DMS53 treated with DMSO at 0.1 percent for 48 hours (cell line): ENCODE data around the gene ZNF799.
"Not testable (repeated sequence)": the region's sequence is repeated elsewhere in the genome, so short reads cannot be mapped to it uniquely, and the experiment has no call there.

Experiments
- DNase-seq: peaks from one replicate; lab custom pipeline; 2025; ENCODE audit not compliant: unreplicated experiment; lab: John Stamatoyannopoulos, UW

The ZNF799 gene

GRCh38 chr19:12400633-12401502, at the start of gene ZNF799:
ZNF799 (minus strand) TSS chr19:12401271; CDS start chr19:12401070, 201 bp downstream.
- DNase-seq: peak; percentile 93

GRCh38 chr19:12450844-12451243, 49.8 kb upstream of the ZNF799 start:
- DNase-seq: no peak

- DNase-seq: no peak
Observed at GRCh38 chr19:12448808-12449207, 47.7 kb upstream of the ZNF799 start.

GRCh38 chr19:12440541-12441316, 39.7 kb upstream of the ZNF799 start, which contains the start of gene ZNF443:
ZNF443 (minus strand) TSS chr19:12441021; CDS start chr19:12440914, 107 bp downstream.
- peak; percentile 85 for DNase-seq

- DNase-seq: peak; percentile 0
Observed at GRCh38 chr19:12439686-12440540, 38.8 kb upstream of the ZNF799 start.

GRCh38 chr19:12430726-12431299, 29.7 kb upstream of the ZNF799 start:
- DNase-seq: not testable (repeated sequence)

GRCh38 chr19:12425888-12426274, 24.8 kb upstream of the ZNF799 start:
- DNase-seq: no peak

DNA sequence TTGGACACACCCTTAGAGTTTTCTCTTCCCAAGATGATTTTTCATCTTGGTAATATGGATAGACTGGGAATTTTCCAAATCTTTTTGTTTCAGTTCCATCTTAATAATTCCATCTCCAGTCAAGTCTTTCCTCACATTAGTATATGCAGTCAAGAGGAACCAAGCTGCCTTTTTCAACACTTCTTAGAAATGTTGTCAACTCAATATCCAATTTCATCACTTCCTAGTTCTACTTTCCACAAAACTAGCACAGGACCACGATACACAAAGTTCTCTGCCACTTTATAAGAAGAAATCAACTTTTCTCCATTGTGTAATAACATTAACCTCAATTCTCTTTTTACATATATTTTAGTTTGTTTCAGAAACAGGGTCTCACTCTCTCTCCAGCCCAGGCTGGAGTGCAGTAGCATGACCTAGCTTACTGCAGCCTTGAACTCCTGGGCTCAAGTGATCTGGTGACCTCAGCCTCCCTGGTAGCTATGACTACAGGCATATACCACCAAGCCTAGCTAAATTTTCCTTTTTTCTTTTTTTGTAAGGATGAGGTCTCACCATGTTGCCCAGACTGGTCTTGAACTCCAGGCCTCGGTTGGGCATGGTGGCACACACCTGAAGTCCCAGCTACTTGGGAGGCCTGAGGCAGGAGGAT, 24.3 kb upstream of the ZNF799 start:
- DNase-seq: no peak

DNA sequence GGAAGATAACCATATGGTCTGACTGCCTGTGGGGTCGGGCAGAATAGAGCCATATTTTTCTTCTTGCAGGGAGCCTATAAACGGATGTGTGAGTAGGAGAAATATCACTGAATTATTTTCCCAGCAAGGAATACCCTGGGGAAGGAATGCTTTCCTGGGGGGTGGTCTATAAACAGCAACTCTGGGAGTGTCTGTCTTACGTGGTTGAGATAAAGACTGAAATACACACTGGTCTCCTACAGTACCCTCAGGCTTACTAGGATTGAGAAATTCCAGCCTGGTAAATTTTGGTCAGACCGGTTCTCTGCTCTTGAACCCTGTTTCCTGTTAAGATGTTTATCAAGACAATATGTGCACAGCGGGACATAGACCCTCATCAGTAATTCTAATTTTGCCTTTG, 16.2 kb upstream of the ZNF799 start:
- not testable (repeated sequence) for DNase-seq

DNA sequence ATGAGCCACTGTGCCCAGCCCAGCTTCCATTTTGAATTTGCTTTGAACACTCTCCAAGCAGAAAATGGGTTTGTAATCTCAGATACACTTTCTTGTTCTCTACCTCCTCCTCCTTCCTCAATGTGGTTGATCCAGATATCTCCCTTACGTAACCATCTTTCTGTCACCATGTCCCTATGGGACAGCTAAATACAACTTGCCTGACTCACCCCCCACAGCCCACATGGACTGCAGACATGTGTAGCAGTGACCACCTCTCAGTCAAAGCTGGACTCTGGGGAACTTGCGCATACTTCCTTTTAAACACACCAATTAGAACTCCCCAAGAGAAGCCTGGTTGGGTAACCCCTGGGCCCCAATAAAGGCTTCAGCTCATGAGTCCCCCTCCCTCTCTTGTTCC, 10.8 kb upstream of the ZNF799 start:
- DNase-seq: no peak

DNA sequence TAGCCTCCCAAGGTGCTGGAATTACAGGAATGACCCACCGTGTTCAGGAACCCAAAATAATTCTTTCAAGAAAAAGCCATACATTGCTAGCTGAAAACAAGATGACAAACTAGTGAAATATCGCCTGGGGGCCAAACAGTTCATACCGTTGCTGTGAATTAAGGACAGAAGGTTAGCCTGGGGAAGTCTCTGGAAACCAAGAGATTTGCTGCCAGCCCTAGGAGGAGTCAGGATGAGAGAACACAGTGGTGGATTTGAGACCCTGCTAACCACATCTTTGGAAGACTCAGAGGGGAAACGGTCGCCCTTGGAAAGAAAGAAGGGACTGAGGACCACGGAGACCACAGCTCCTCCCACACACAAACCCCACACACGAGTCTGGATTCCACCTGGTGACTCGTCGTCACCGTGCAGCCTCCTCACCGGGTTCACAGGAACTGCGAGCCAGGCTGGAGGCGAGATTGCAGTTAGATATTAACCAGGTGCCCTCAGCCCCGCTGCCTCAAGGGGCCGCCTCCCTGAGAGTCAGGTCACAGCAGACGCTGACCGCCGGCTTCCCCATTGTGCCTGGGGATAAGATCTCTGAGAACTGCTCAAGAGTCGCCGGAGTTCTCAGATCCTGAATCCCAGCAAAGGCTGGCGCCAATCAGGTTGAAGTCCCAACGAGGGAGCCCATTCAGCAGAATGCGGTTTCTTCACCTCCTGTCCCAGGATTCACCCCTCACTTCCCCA, 1.0 kb downstream of the ZNF799 start:
- DNase-seq: peak; percentile 1

- not testable (repeated sequence) for DNase-seq
Observed at GRCh38 chr19:12391148-12391547, 9.9 kb downstream of the ZNF799 start.

- DNase-seq: not testable (repeated sequence)
Observed at GRCh38 chr19:12386365-12386764, 14.7 kb downstream of the ZNF799 start.

DNA sequence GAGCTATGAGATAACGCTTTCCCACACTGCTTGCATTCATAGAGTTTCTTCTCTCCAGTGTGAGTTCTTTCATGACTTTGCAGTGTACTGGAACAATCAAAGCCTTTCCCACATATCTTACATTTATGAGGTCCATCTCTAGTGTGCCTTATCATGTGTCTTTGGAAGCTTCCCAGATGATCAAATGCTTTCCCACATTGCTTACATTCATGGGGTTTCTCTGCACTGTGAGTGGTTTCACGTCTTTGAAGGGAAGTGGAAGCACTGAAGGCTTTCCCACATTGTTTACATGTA, 20.7 kb downstream of the ZNF799 start:
- DNase-seq: no peak

GRCh38 chr19:12379732-12380443, 21.2 kb downstream of the ZNF799 start:
- no peak for DNase-seq

GRCh38 chr19:12374026-12374425, 27.0 kb downstream of the ZNF799 start:
- no peak for DNase-seq

DNA sequence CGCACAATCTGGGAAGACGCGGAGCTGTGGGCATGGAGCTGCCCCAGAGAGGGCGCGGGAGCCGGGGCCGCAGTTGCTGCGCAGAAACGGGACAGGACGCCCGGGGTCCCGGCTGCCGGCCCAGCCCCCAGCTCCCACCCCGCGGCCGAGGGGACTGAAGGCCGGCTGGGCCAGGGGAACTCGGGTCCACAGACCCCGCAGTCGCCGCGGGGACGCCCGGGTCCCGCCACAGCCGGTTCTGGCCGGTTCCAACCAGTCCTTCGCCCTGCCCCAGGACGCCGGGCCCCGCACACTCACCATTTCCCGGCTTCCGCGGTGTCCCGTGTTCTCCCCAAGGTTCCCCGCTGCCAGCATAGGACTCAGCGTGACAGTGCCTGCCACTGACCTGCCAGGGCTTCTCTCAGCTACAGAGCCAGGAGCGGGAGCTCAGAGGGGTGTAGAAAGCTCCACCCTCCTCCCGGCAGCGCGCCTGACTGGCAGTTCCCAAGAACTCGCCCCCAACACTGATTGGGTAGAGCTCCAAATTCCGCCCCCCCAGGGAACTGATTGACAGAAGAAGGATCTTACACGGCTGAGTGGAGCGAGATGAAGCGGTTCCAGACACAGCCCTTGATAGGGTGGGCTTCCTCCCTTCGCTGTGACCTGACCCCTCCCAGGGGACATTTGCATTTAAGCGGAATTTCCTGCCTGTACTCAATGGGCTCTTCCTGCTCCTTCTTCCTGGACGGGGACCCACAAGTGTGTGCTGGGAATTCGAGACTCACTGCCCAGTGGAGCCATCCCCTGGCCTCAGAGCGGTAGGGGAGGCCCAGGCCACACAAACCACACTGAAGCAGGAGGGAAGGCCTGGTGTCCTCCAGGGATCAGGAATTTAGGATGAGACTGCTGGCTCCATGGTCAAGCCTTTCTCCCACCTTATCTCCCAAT, 35.6 kb downstream of the ZNF799 start, which contains the start of gene ZNF442:
TSS of gene ZNF442 (minus strand) at position 448 of the 927 bp plus-strand sequence. CDS start 2,052 bp downstream, outside the sequence.
- DNase-seq: peak; percentile 82
